Suprapubic skin (tissue), 4 donors: ENCODE results near the gene WNT9A. TPM values are rescaled to one million over a fixed set of nuclear protein-coding genes. Genes with fewer than 3 reads are reported as not detected.

Experiments used
- DNase-seq, 2 donors: peaks; one replicate each; pipeline ENCODE4 v3.0.0-alpha.2; 2019; ENCODE audit warnings: low spot score in 2 of 2
- H3K27ac ChIP-seq: fragments of 200-600 bp; sonication (generic); one replicate; pipeline ENCODE4 v1.5.1; 2019
- H3K27me3 ChIP-seq: fragments of 200-600 bp; sonication (generic); one replicate; pipeline ENCODE4 v1.5.1; 2019
- H3K36me3 ChIP-seq: fragments of 200-600 bp; sonication (generic); one replicate; pipeline ENCODE4 v1.5.1; 2019
- H3K4me1 ChIP-seq: fragments of 200-600 bp; sonication (generic); one replicate; pipeline ENCODE4 v1.5.1; 2019
- H3K4me3 ChIP-seq: fragments of 200-600 bp; sonication (generic); one replicate; pipeline ENCODE4 v1.5.1; 2019; ENCODE audit warnings: mild to moderate bottlenecking
- H3K9me3 ChIP-seq: fragments of 200-600 bp; sonication (generic); one replicate; pipeline ENCODE4 v1.5.1; 2019
- CTCF ChIP-seq, 2 donors: fragments of 200-600 bp in 1 of 2; fragments of 450-650 bp in 1 of 2; sonication (generic) in 1 of 2; IDR thresholded peaks; one replicate each; pipeline ENCODE4 v1.5.1; 2016 to 2019; ENCODE audit warnings: antibody characterized with exemption in 2 of 2, mild to moderate bottlenecking in 1 of 2, moderate library complexity in 1 of 2
- EP300 ChIP-seq: sonication (generic); formaldehyde crosslinking; IDR thresholded peaks from one replicate; pipeline ENCODE4 v1.6.1; 2017; ENCODE audit warnings: antibody characterized with exemption
- POLR2A ChIP-seq, 2 donors: fragments of 450-650 bp; IDR thresholded peaks; one replicate each; pipeline ENCODE4 v1.6.1; 2017; ENCODE audit warnings: antibody characterized with exemption in 2 of 2, mild to moderate bottlenecking in 2 of 2, moderate library complexity in 2 of 2
- POLR2AphosphoS5 ChIP-seq, 3 donors: sonication (generic); formaldehyde crosslinking; IDR thresholded peaks; one replicate each; pipeline ENCODE4 v1.6.1; 2017; ENCODE audit warnings: antibody characterized with exemption in 3 of 3
- WGBS: methylation state at CpG from one replicate; pipeline ENCODE4 v1.1.5; 2018; 5-methylcytosine and 5-hydroxymethylcytosine counted together
- total RNA-seq, 4 donors: library from RNA; depleted of rRNA; stranded (reverse); fragments of >200 nt; gene quantifications; one replicate each; pipeline ENCODE4 v1.1.0, GENCODE V29; 2016

WNT9A gene
- total RNA-seq, 4 donors from 2014 or later = 0.85 to 2.6 (median 1.1) TPM

- Histone ChIP-seq H3K4me3 (no peak overlapping the region), H3K27me3 (peaks cover 7% of the 10 kb centered on the region), H3K36me3 (no peaks in the 10 kb centered on the region), H3K4me1 (no peaks in the 10 kb centered on the region), H3K27ac (no peak overlapping the region), H3K9me3 (no peaks in the 10 kb centered on the region)
- 40% methylated on average over 5 of the region's 5 CpGs for WGBS
- no peak for TF ChIP-seq POLR2AphosphoS5 (IDR thresholded peaks at IDR 0.05)
- TF ChIP-seq CTCF (IDR thresholded peaks at IDR 0.05) = no peak
- TF ChIP-seq POLR2A (IDR thresholded peaks at IDR 0.05) = no peak
- no peak for TF ChIP-seq EP300
- DNase-seq = no peak
These were observed 77.9 kb downstream of the WNT9A start for GRCh38 chr1:227869851-227870305.

GRCh38 chr1:227869279-227869842 lies 78.4 kb downstream of the WNT9A start:
- 63% methylated on average over 5 of the region's 5 CpGs for WGBS
- Histone ChIP-seq H3K27me3 (peaks cover 7% of the 10 kb centered on the region), H3K27ac (no peak overlapping the region), H3K36me3 (no peaks in the 10 kb centered on the region), H3K4me1 (no peaks in the 10 kb centered on the region), H3K4me3 (no peak overlapping the region), H3K9me3 (no peaks in the 10 kb centered on the region)
- no peak for DNase-seq
- TF ChIP-seq EP300 (no peak), POLR2AphosphoS5 (IDR thresholded peaks at IDR 0.05) (no peak), POLR2A (IDR thresholded peaks at IDR 0.05) (no peak), CTCF (IDR thresholded peaks at IDR 0.05) (no peak)

Other genes starting within 250 kb of the WNT9A start
- 10 to 100 TPM in 3 of 4 donors, 1 to 10 TPM in 1; 9.9 to 24.2 (median 16.5) TPM for gene JMJD4, start 212.6 kb downstream of the WNT9A start, total RNA-seq
- 10 to 100 TPM; 35.8 to 51.0 (median 42.9) TPM for gene SNAP47, start 212.5 kb downstream of the WNT9A start, total RNA-seq
- gene PRSS38, start 132.3 kb downstream of the WNT9A start, total RNA-seq = not detected
- gene WNT3A, start 59.1 kb upstream of the WNT9A start, total RNA-seq = 1 to 10 TPM; 2.8 to 6.3 (median 3.8) TPM
- gene ARF1, start 134.8 kb upstream of the WNT9A start, total RNA-seq = 100 to 1,000 TPM; 284 to 385 (median 362) TPM
- gene C1orf35, start 155.4 kb upstream of the WNT9A start, total RNA-seq = 10 to 100 TPM; 10.6 to 32.3 (median 17.1) TPM
- 100 to 1,000 TPM in 3 of 4 donors, 10 to 100 TPM in 1; 99.3 to 161 (median 119) TPM for gene MRPL55, start 161.4 kb upstream of the WNT9A start, total RNA-seq
- gene GUK1, start 192.3 kb upstream of the WNT9A start, total RNA-seq = 100 to 1,000 TPM; 384 to 510 (median 421) TPM
- gene GJC2, start 202.0 kb upstream of the WNT9A start, total RNA-seq = 1 to 10 TPM; 2.5 to 3.6 (median 3.0) TPM
- 10 to 100 TPM in 2 of 4 donors, 1 to 10 TPM in 2; 9.2 to 22.4 (median 12.4) TPM for gene IBA57, start 217.9 kb upstream of the WNT9A start, total RNA-seq